Stimulated activated naive CD8-positive, alpha-beta T cell treated with anti-CD3 and anti-CD28 coated beads, Interleukin-15, amount 100 ng/mL, for 72 hours (primary cell): Measurements from ENCODE around the gene TMOD1.

Experiments
- ATAC-seq: fragments of 150-1000 bp; cut with Tn5 transposase; 2 replicates; pipeline ENCODE4 v1.10.0; 2021; ENCODE audit warnings: mild to moderate bottlenecking, moderate library complexity
- DNase-seq, 2 donors: peaks; one replicate each; pipeline ENCODE4 v3.0.0; 2021 to 2022
- H3K27ac Mint-ChIP-seq, 2 donors: one replicate each; pipeline ENCODE4 v1.8.0; 2022; ENCODE audit warnings: mild to moderate bottlenecking in 2 of 2, mixed read lengths in 2 of 2, moderate library complexity in 2 of 2
- H3K27me3 Mint-ChIP-seq: one replicate; pipeline ENCODE4 v1.8.0; 2022; ENCODE audit warnings: mixed read lengths
- H3K4me1 Mint-ChIP-seq: one replicate; pipeline ENCODE4 v1.8.0; 2022; ENCODE audit warnings: mild to moderate bottlenecking, mixed read lengths
- H3K4me3 Mint-ChIP-seq, 2 donors: one replicate each; pipeline ENCODE4 v1.8.0; 2022; ENCODE audit warnings: mild to moderate bottlenecking in 2 of 2, mixed read lengths in 2 of 2, moderate library complexity in 1 of 2
- H3K9me3 Mint-ChIP-seq, 2 donors: one replicate each; pipeline ENCODE4 v1.8.0; 2022; ENCODE audit warnings: mixed read lengths in 2 of 2

TMOD1 gene

GRCh38 chr9:97632248-97632984 lies 130.9 kb downstream of the TMOD1 start:
- Mint-ChIP-seq H3K4me1 (peaks cover 62% of the 10 kb centered on the region), H3K9me3 (no peaks in the 10 kb centered on the region), H3K27ac (peak overlapping the region; percentile 98), H3K4me3 (peak overlapping the region; percentile 91 to 98), H3K27me3 (no peaks in the 10 kb centered on the region)
- DNase-seq (no peak), ATAC-seq (peak; percentile 9)

GRCh38 chr9:97632985-97633858 lies 131.8 kb downstream of the TMOD1 start, which contains the start of the genes NCBP1 and TSTD2:
Gene NCBP1, plus strand, starts transcription at chr9:97633821. Its CDS starts 61 bp downstream, at chr9:97633882.
Gene TSTD2, minus strand, starts transcription at chr9:97633368. Its CDS starts 5,806 bp downstream, at chr9:97627562.
- DNase-seq (peak; percentile 98), ATAC-seq (peak; percentile 93)
- Mint-ChIP-seq H3K27ac (peak within 1 kb of the TSS; percentile 98), H3K27me3 (no peaks in the 10 kb centered on the region), H3K9me3 (no peaks in the 10 kb centered on the region), H3K4me3 (peak within 1 kb of the TSS; percentile 91 to 98), H3K4me1 (peaks cover 66% of the 10 kb centered on the region)

- Mint-ChIP-seq H3K9me3 (no peaks in the 10 kb centered on the region), H3K4me3 (peak overlapping the region; percentile 91 to 98), H3K27ac (peak overlapping the region; percentile 98), H3K4me1 (peaks cover 69% of the 10 kb centered on the region), H3K27me3 (no peaks in the 10 kb centered on the region)
- ATAC-seq (no peak), DNase-seq (no peak)
Measured at GRCh38 chr9:97633859-97634490, 132.5 kb downstream of the TMOD1 start.

GRCh38 chr9:97635026-97635425 lies 133.6 kb downstream of the TMOD1 start:
- ATAC-seq (no peak), DNase-seq (no peak)
- no peaks in the 10 kb centered on the region for H3K9me3 Mint-ChIP-seq
- no peaks in the 10 kb centered on the region for H3K27me3 Mint-ChIP-seq
- H3K4me3 Mint-ChIP-seq: peak overlapping the region; percentile 91 to 98
- H3K27ac Mint-ChIP-seq: peak overlapping the region; percentile 21 to 98
- H3K4me1 Mint-ChIP-seq: peaks cover 67% of the 10 kb centered on the region

- ATAC-seq: no peak
- DNase-seq: no peak
- no peaks in the 10 kb centered on the region for H3K27me3 Mint-ChIP-seq
- no peaks in the 10 kb centered on the region for H3K9me3 Mint-ChIP-seq
- H3K27ac Mint-ChIP-seq: peak overlapping the region in 1 of 2 donors; percentile 40
- peaks cover 59% of the 10 kb centered on the region for H3K4me1 Mint-ChIP-seq
- H3K4me3 Mint-ChIP-seq: peak overlapping the region; percentile 14 to 52
Measured at GRCh38 chr9:97636903-97637302, 135.4 kb downstream of the TMOD1 start.

GRCh38 chr9:97638666-97639065 lies 137.2 kb downstream of the TMOD1 start:
- Mint-ChIP-seq H3K27ac (no peak overlapping the region), H3K27me3 (no peaks in the 10 kb centered on the region), H3K4me1 (peaks cover 57% of the 10 kb centered on the region), H3K4me3 (no peak overlapping the region), H3K9me3 (no peaks in the 10 kb centered on the region)
- no peak for ATAC-seq
- DNase-seq: no peak

GRCh38 chr9:97640325-97640724 lies 138.9 kb downstream of the TMOD1 start:
- Mint-ChIP-seq H3K27me3 (no peaks in the 10 kb centered on the region), H3K27ac (peak overlapping the region in 1 of 2 donors; percentile 53), H3K4me3 (no peak overlapping the region), H3K4me1 (peaks cover 44% of the 10 kb centered on the region), H3K9me3 (no peaks in the 10 kb centered on the region)
- DNase-seq: no peak
- ATAC-seq: no peak

GRCh38 chr9:97645720-97646119 lies 144.3 kb downstream of the TMOD1 start:
- H3K4me3 Mint-ChIP-seq: no peak overlapping the region
- H3K4me1 Mint-ChIP-seq: peaks cover under 1% of the 10 kb centered on the region
- H3K27me3 Mint-ChIP-seq: no peaks in the 10 kb centered on the region
- no peak for ATAC-seq
- H3K27ac Mint-ChIP-seq: peak overlapping the region in 1 of 2 donors; percentile 72
- DNase-seq: no peak
- H3K9me3 Mint-ChIP-seq: no peaks in the 10 kb centered on the region

GRCh38 chr9:97647996-97648395 lies 146.5 kb downstream of the TMOD1 start:
- H3K4me1 Mint-ChIP-seq: no peaks in the 10 kb centered on the region
- DNase-seq (no peak), ATAC-seq (no peak)
- no peak overlapping the region for H3K27ac Mint-ChIP-seq
- H3K9me3 Mint-ChIP-seq: no peaks in the 10 kb centered on the region
- H3K27me3 Mint-ChIP-seq: no peaks in the 10 kb centered on the region
- no peak overlapping the region for H3K4me3 Mint-ChIP-seq
